ENCODE data around the gene ZNF273.
"Not testable (repeated sequence)": the region's sequence is repeated elsewhere in the genome, so short reads cannot be mapped to it uniquely, and the experiment has no call there.

Gene ZNF273

DNA sequence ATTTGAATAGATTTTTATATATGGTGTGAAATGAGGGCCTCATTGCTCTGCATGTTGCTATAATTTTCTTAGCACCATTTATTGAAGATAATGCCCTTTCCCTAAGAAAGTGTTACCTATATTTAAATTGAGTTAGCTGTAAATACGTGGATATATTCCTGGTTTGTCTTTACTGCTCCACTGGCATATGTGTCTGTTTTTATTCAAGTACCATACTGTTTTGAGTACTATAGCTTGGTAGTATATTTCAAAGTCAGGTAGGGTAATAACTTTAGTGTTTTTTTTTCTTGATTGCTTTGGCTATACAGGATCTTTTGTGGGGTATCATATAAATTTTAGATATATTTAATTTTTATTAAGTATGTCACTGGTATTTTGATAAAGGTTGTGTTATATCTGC is 31.4 kb downstream of the ZNF273 start:
- H3K36me3 ChIP-seq (ENCODE audit: control insufficient read depth, low read depth, low read length) = no peaks in the 10 kb centered on the region
- H3K9me3 ChIP-seq (ENCODE audit: control insufficient read depth, low read depth, low read length) = peaks cover 6% of the 10 kb centered on the region
- no peak overlapping the region for H3K4me3 ChIP-seq (ENCODE audit: low read length)
- H3K9ac ChIP-seq (ENCODE audit: low read length) = no peak overlapping the region
- peaks cover 9% of the 10 kb centered on the region for H3K4me1 ChIP-seq (ENCODE audit: control insufficient read depth, low read depth, low read length)
- H3K27me3 ChIP-seq (ENCODE audit: control insufficient read depth, insufficient read depth, low read length) = no peaks in the 10 kb centered on the region
- H3K27ac ChIP-seq (ENCODE audit: low read length) = no peak overlapping the region

DNA sequence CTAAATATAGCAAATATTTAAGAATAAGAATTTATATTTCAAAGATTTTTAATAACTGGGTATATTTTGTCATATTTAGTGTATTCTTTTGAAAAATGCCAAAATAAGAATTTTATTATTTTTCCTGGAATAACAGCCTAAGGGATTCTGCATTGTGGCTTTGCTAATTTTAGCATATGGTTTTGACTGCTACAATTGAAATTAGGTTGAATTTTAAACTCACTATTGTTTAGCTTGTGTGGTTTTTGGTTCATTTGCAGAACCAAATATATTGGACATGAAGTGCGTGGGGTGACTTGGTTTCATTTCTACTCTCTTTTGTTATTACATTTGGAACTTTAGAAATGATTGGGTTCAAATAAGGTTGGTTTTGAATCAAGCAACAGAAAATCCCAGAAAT is 35.5 kb downstream of the ZNF273 start:
- Histone ChIP-seq H3K4me3 (ENCODE audit: low read length) (no peak overlapping the region), H3K27ac (ENCODE audit: low read length) (no peak overlapping the region), H3K9me3 (ENCODE audit: control insufficient read depth, low read depth, low read length) (peaks cover 2% of the 10 kb centered on the region), H3K4me1 (ENCODE audit: control insufficient read depth, low read depth, low read length) (peaks cover 9% of the 10 kb centered on the region), H3K36me3 (ENCODE audit: control insufficient read depth, low read depth, low read length) (no peaks in the 10 kb centered on the region), H3K9ac (ENCODE audit: low read length) (no peak overlapping the region), H3K27me3 (ENCODE audit: control insufficient read depth, insufficient read depth, low read length) (no peaks in the 10 kb centered on the region)

DNA sequence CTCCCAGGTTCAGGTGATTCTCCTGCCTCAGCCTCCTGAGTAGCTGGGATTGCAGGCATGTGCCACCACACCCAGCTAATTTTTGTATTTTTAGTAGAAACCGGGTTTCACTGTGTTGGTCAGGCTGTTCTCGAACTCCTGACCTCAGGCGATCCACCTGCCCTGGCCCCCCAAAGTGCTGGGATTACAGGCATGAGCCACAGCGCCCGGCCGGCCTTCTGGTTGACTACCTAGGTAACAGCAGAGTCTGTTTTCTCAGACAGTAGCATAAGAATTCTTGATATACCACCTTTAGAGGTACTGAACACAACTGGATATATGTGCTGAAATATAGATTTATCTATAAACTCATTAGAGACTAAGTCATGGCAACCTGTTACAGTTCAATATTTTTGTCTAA is 36.9 kb downstream of the ZNF273 start:
- not testable (repeated sequence) for H3K9me3 ChIP-seq (ENCODE audit: control insufficient read depth, low read depth, low read length); H3K27ac ChIP-seq (ENCODE audit: low read length); H3K4me3 ChIP-seq (ENCODE audit: low read length); H3K27me3 ChIP-seq (ENCODE audit: control insufficient read depth, insufficient read depth, low read length); H3K9ac ChIP-seq (ENCODE audit: low read length); H3K36me3 ChIP-seq (ENCODE audit: control insufficient read depth, low read depth, low read length); H3K4me1 ChIP-seq (ENCODE audit: control insufficient read depth, low read depth, low read length)

DNA sequence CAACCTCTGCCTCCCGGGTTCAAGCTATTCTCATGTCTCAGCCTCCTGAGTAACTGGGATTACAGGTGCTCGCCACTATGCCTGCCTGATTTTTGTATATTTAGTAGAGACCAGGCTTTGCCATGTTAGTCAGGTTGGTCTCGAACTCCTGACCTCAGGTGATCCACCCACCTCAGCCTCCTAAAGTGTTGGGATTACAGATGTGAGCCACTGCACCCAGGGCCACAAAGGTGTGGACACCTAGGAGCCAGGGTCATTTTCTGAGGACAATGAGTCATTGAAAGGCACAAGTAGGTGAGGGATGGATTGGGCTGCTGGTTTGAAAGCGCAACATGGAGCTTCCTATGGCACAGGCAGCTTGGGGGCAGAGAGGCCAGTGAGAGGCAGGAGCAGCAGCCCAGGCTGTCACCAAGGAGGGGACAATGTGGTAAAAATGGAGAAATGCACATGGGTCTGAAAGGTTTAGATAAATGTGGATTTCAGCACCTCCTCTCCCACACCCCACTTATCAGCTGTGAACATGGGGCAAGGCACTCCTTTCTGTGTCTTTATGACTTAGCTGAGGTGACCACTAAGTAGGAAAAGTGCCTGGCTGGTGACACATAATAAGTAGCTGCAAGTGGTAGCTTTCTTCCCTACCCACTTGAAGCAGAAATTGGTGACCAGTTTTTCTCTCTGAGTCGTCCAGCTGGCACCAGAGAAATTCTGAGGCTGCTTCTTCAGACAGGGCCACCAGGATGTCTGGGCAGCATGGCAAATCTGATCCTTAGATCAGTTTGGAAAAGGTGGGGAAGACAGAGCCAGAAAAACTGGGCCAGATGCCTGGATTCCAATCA is 41.8 kb downstream of the ZNF273 start:
- not testable (repeated sequence) for H3K27ac ChIP-seq (ENCODE audit: low read length); H3K4me3 ChIP-seq (ENCODE audit: low read length); H3K4me1 ChIP-seq (ENCODE audit: control insufficient read depth, low read depth, low read length); H3K9me3 ChIP-seq (ENCODE audit: control insufficient read depth, low read depth, low read length); H3K9ac ChIP-seq (ENCODE audit: low read length); H3K36me3 ChIP-seq (ENCODE audit: control insufficient read depth, low read depth, low read length)
- peaks cover 26% of the 10 kb centered on the region for H3K27me3 ChIP-seq (ENCODE audit: control insufficient read depth, insufficient read depth, low read length)

DNA sequence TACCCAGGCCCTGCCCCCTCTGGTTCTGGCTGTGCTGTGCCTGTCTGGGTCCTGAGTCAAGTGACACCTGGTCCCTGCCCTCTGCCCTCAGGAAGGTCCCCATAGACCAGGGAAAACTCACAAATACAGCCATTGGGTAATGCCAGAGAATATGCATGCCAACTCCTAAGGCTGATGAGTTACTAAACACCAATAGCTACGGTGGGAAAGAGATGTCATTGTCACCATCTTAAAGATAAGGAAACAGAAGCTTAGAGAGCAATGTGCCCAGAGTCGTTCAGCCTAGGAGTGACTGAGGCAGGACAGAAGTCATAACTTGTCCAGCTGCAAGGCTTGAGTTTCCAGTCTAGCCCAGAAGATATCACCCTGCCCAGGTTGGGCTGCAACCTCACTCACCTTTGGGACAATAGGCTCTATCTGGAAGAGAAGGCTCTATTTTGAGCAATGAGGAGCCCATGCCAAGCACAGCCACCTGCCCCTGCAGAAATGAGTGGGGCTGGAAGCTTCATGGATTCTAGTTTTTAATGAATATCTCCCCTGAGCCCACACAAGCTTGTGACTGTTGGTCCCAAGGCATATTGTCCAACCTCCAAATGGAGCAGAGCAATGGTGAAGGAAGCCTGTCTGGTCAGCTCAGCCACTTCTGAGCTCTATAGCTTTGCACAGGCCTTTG is 42.6 kb downstream of the ZNF273 start:
- no peaks in the 10 kb centered on the region for H3K4me1 ChIP-seq (ENCODE audit: control insufficient read depth, low read depth, low read length)
- no peak overlapping the region for H3K9ac ChIP-seq (ENCODE audit: low read length)
- peaks cover 26% of the 10 kb centered on the region for H3K27me3 ChIP-seq (ENCODE audit: control insufficient read depth, insufficient read depth, low read length)
- H3K9me3 ChIP-seq (ENCODE audit: control insufficient read depth, low read depth, low read length) = no peaks in the 10 kb centered on the region
- no peak overlapping the region for H3K4me3 ChIP-seq (ENCODE audit: low read length)
- H3K36me3 ChIP-seq (ENCODE audit: control insufficient read depth, low read depth, low read length) = no peaks in the 10 kb centered on the region
- H3K27ac ChIP-seq (ENCODE audit: low read length) = no peak overlapping the region

GRCh38 chr7:64946772-64947171 is 43.7 kb downstream of the ZNF273 start:
- Histone ChIP-seq H3K4me3 (ENCODE audit: low read length) (peak overlapping the region; percentile 53), H3K36me3 (ENCODE audit: control insufficient read depth, low read depth, low read length) (no peaks in the 10 kb centered on the region), H3K9ac (ENCODE audit: low read length) (no peak overlapping the region), H3K27ac (ENCODE audit: low read length) (no peak overlapping the region), H3K27me3 (ENCODE audit: control insufficient read depth, insufficient read depth, low read length) (peaks cover 26% of the 10 kb centered on the region), H3K4me1 (ENCODE audit: control insufficient read depth, low read depth, low read length) (no peaks in the 10 kb centered on the region), H3K9me3 (ENCODE audit: control insufficient read depth, low read depth, low read length) (no peaks in the 10 kb centered on the region)

DNA sequence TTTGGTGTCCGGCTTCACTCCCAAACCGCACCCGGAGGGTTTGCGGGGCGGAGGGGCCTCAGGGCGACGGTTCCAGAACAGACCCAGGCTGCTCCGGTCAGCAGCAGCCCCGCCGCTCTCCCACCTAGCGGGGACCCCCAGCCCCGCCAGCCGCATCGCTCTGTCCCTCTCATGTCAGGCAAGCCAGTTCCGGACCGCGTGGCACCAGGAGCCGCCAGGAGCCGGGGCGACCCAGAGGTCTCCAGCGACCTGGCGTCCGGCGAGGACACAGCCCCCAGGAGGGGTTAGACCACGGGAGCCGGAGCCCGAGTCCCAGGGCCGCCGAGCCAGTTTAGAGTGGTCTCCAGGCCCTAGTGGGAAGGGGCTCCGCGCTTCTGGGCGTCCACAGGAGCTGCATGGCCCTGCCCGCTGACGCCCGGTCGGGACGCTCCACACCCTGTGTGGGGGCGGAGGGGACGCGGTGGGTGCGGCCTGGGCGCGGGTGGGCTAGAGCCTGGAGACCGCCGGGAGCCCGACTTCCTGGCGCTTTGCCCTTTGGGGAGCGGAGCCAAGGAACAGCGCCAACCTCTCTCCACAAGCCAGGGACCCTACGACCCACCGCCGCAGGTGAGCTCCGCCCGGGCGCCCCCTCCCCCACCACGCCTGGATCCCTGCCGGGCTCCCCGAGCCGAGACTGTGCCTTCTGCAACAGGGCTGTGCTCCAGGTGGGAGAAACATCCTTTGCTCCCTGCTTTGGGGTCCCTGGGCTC is 44.4 kb downstream of the ZNF273 start:
- Histone ChIP-seq H3K4me1 (ENCODE audit: control insufficient read depth, low read depth, low read length) (no peaks in the 10 kb centered on the region), H3K27ac (ENCODE audit: low read length) (no peak overlapping the region), H3K9me3 (ENCODE audit: control insufficient read depth, low read depth, low read length) (no peaks in the 10 kb centered on the region), H3K36me3 (ENCODE audit: control insufficient read depth, low read depth, low read length) (no peaks in the 10 kb centered on the region), H3K9ac (ENCODE audit: low read length) (peak overlapping the region; percentile 39), H3K27me3 (ENCODE audit: control insufficient read depth, insufficient read depth, low read length) (peaks cover 26% of the 10 kb centered on the region), H3K4me3 (ENCODE audit: low read length) (peak overlapping the region; percentile 53)

- not testable (repeated sequence) for H3K4me1 ChIP-seq (ENCODE audit: control insufficient read depth, low read depth, low read length); H3K36me3 ChIP-seq (ENCODE audit: control insufficient read depth, low read depth, low read length); H3K9me3 ChIP-seq (ENCODE audit: control insufficient read depth, low read depth, low read length); H3K9ac ChIP-seq (ENCODE audit: low read length); H3K27ac ChIP-seq (ENCODE audit: low read length); H3K4me3 ChIP-seq (ENCODE audit: low read length)
- peaks cover 26% of the 10 kb centered on the region for H3K27me3 ChIP-seq (ENCODE audit: control insufficient read depth, insufficient read depth, low read length)
Measured at GRCh38 chr7:64948774-64949173, 45.7 kb downstream of the ZNF273 start.

DNA sequence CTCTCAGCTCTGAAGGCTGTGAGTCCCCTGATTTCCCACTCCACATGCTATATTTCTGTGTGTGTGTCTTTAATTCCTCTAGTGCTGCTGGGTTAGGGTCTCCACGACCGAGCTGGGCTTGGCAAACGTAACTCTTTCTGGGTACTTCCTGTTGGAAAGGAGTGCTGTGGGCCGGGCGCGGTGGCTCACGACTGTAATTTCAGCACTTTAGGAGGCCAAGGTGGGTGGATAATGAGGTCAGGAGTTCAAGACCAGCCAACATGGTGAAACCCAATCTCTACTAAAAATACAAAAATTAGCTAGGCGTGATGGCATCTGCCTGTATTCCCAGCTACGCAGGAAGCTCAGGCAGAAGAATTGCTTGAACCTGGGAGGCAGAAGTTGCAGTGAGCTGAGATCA is 47.6 kb downstream of the ZNF273 start:
- H3K9me3 ChIP-seq (ENCODE audit: control insufficient read depth, low read depth, low read length); H3K4me1 ChIP-seq (ENCODE audit: control insufficient read depth, low read depth, low read length); H3K9ac ChIP-seq (ENCODE audit: low read length); H3K36me3 ChIP-seq (ENCODE audit: control insufficient read depth, low read depth, low read length); H3K4me3 ChIP-seq (ENCODE audit: low read length); H3K27ac ChIP-seq (ENCODE audit: low read length): not testable (repeated sequence)
- H3K27me3 ChIP-seq (ENCODE audit: control insufficient read depth, insufficient read depth, low read length) = peaks cover 26% of the 10 kb centered on the region

DNA sequence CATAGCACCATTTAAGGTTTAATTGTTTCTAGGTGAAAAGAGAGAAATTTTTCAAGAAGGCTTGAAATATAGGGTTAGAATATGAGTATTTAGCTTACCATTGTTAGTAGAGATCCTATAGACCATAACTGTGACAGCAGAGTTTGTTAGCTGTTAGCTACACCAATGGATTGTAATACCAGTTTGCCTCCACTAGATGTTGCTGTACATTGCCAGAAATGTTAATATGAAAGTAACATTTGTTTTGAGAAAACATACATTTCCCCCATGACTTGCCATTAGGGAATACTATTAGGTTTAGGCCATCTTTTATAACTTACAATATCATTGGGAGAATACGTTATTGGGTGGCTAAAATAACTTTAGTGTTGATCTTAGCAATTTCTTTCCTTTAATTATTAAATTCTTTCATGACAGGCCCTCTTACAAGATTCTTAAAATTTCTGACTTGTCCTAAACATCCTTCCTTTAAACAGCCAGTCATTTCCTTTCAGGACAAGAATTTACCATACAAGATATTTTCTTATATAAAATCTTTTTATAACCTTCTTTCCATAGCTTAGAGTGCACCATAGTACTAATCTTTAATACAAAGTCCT is 48.3 kb downstream of the ZNF273 start:
- Histone ChIP-seq H3K4me3 (ENCODE audit: low read length) (no peak overlapping the region), H3K9me3 (ENCODE audit: control insufficient read depth, low read depth, low read length) (no peaks in the 10 kb centered on the region), H3K27ac (ENCODE audit: low read length) (no peak overlapping the region), H3K27me3 (ENCODE audit: control insufficient read depth, insufficient read depth, low read length) (peaks cover 26% of the 10 kb centered on the region), H3K36me3 (ENCODE audit: control insufficient read depth, low read depth, low read length) (no peaks in the 10 kb centered on the region), H3K4me1 (ENCODE audit: control insufficient read depth, low read depth, low read length) (no peaks in the 10 kb centered on the region), H3K9ac (ENCODE audit: low read length) (no peak overlapping the region)

GRCh38 chr7:64959072-64959747 is 56.1 kb downstream of the ZNF273 start:
- peaks cover 4% of the 10 kb centered on the region for H3K9me3 ChIP-seq (ENCODE audit: control insufficient read depth, low read depth, low read length)

More at GRCh38 chr7:64959072-64959747, 56.1 kb downstream of the ZNF273 start:
- Histone ChIP-seq H3K27me3 (ENCODE audit: control insufficient read depth, insufficient read depth, low read length) (no peaks in the 10 kb centered on the region), H3K9ac (ENCODE audit: low read length) (no peak overlapping the region), H3K36me3 (ENCODE audit: control insufficient read depth, low read depth, low read length) (no peaks in the 10 kb centered on the region), H3K4me3 (ENCODE audit: low read length) (no peak overlapping the region), H3K4me1 (ENCODE audit: control insufficient read depth, low read depth, low read length) (no peaks in the 10 kb centered on the region), H3K27ac (ENCODE audit: low read length) (no peak overlapping the region)
